Mesenchymal stem cell (in vitro differentiated cells and primary cell): ENCODE measurements around the gene B4GALT3. TPM values are rescaled to one million over a fixed set of nuclear protein-coding genes. Genes with fewer than 3 reads are reported as not detected.

ENCODE experiments used
- DNase-seq: peaks from one replicate; pipeline ENCODE4 v3.0.0-alpha.2; 2013
- H2AFZ ChIP-seq: one replicate; pipeline ENCODE4 v1.6.1; 2013; ENCODE audit warnings: low read depth, mild to moderate bottlenecking, control low read depth, inconsistent platforms, low read length, moderate library complexity
- H2AK5ac ChIP-seq: 2 replicates; pipeline ENCODE4 v1.6.1; 2013; ENCODE audit warnings: low read length, moderate library complexity, mild to moderate bottlenecking, inconsistent platforms; ENCODE audit not compliant: severe bottlenecking
- H2BK120ac ChIP-seq: one replicate; pipeline ENCODE4 v1.6.1; 2013; ENCODE audit warnings: low read depth, mild to moderate bottlenecking, inconsistent platforms, low read length, moderate library complexity
- H2BK12ac ChIP-seq, 2 experiments: one replicate each; pipeline ENCODE4 v1.6.1; 2013; ENCODE audit warnings: inconsistent platforms in 2 of 2, low read length in 2 of 2, mild to moderate bottlenecking in 2 of 2, moderate library complexity in 2 of 2, control low read depth in 1 of 2
- H2BK15ac ChIP-seq: one replicate; pipeline ENCODE4 v1.6.1; 2013; ENCODE audit warnings: mild to moderate bottlenecking, low read depth, inconsistent platforms; ENCODE audit not compliant: poor library complexity, severe bottlenecking
- H2BK5ac ChIP-seq: 2 replicates; pipeline ENCODE4 v1.6.1; 2013; ENCODE audit warnings: low read depth, mild to moderate bottlenecking, low read length, control low read depth, inconsistent platforms; ENCODE audit not compliant: poor library complexity, severe bottlenecking
- H3K14ac ChIP-seq, 2 experiments: one replicate each; pipeline ENCODE4 v1.6.1; 2013; ENCODE audit warnings: inconsistent platforms in 2 of 2, low read length in 2 of 2, control low read depth in 1 of 2, mild to moderate bottlenecking in 1 of 2, moderate library complexity in 1 of 2
- H3K18ac ChIP-seq, 2 experiments: one replicate each; pipeline ENCODE4 v1.6.1; 2013; ENCODE audit warnings: inconsistent platforms in 2 of 2, low read length in 2 of 2, control low read depth in 1 of 2, low read depth in 1 of 2, mild to moderate bottlenecking in 1 of 2
- H3K23ac ChIP-seq, 2 experiments: one replicate each; pipeline ENCODE4 v1.6.1; 2013; ENCODE audit warnings: inconsistent platforms in 2 of 2, low read length in 2 of 2, mild to moderate bottlenecking in 2 of 2, moderate library complexity in 2 of 2, control low read depth in 1 of 2
- H3K27ac ChIP-seq: 2 replicates; pipeline ENCODE4 v1.5.1; 2013; ENCODE audit warnings: mild to moderate bottlenecking, moderate library complexity, low read length, control low read depth, inconsistent platforms; ENCODE audit not compliant: poor library complexity, severe bottlenecking
- H3K27me3 ChIP-seq, 2 experiments: 2 replicates each; pipeline versions ENCODE4 v1.6.1 to v1.7.0; 2013; ENCODE audit warnings: low read length in 2 of 2, mild to moderate bottlenecking in 2 of 2, moderate library complexity in 2 of 2, control low read depth in 1 of 2, inconsistent platforms in 1 of 2; ENCODE audit not compliant: control insufficient read depth in 1 of 2, insufficient read depth in 1 of 2
- H3K36me3 ChIP-seq, 2 experiments: 2 replicates each; pipeline versions ENCODE4 v1.6.1 to v1.7.0; 2013; ENCODE audit warnings: low read length in 2 of 2, control low read depth in 1 of 2, inconsistent platforms in 1 of 2, low read depth in 1 of 2, mild to moderate bottlenecking in 1 of 2; ENCODE audit not compliant: insufficient read depth in 2 of 2, control insufficient read depth in 1 of 2
- H3K4ac ChIP-seq, 2 experiments: one replicate each; pipeline ENCODE4 v1.6.1; 2013; ENCODE audit warnings: inconsistent platforms in 2 of 2, low read length in 2 of 2, mild to moderate bottlenecking in 2 of 2, moderate library complexity in 2 of 2, control low read depth in 1 of 2, low read depth in 1 of 2
- H3K4me1 ChIP-seq: 2 replicates; pipeline ENCODE4 v1.6.1; 2013; ENCODE audit warnings: low read depth, low read length, control low read depth; ENCODE audit not compliant: control insufficient read depth, insufficient read depth
- H3K4me2 ChIP-seq: 2 replicates; pipeline ENCODE4 v1.6.1; 2013; ENCODE audit warnings: low read length, mild to moderate bottlenecking, inconsistent platforms; ENCODE audit not compliant: poor library complexity, severe bottlenecking
- H3K4me3 ChIP-seq, 2 experiments: 2 replicates each; pipeline versions ENCODE4 v1.5.1 to v1.7.0; 2013; ENCODE audit warnings: low read length in 2 of 2, mild to moderate bottlenecking in 2 of 2, control low read depth in 1 of 2, low read depth in 1 of 2; ENCODE audit not compliant: insufficient read depth in 1 of 2
- H3K79me1 ChIP-seq: replicated peaks from 2 replicates; pipeline ENCODE4 v1.6.1; 2013; ENCODE audit warnings: mild to moderate bottlenecking, control low read depth, low read length, inconsistent platforms; ENCODE audit not compliant: poor library complexity, severe bottlenecking
- H3K9ac ChIP-seq: 2 replicates; pipeline ENCODE4 v1.7.0; 2013; ENCODE audit warnings: mild to moderate bottlenecking, low read length, moderate library complexity
- H3K9me3 ChIP-seq: 2 replicates; pipeline ENCODE4 v1.7.0; 2013; ENCODE audit warnings: mild to moderate bottlenecking, low read length; ENCODE audit not compliant: control insufficient read depth
- H4K8ac ChIP-seq: one replicate; pipeline ENCODE4 v1.6.1; 2013; ENCODE audit warnings: inconsistent platforms, mild to moderate bottlenecking, low read length, moderate library complexity
- H4K91ac ChIP-seq: one replicate; pipeline ENCODE4 v1.6.1; 2013; ENCODE audit warnings: mild to moderate bottlenecking, low read length, inconsistent platforms
- WGBS: methylation state at CpG from one replicate; pipeline ENCODE4 v1.1.7; 2013; ENCODE audit warnings: mixed read lengths; 5-methylcytosine and 5-hydroxymethylcytosine counted together
- small RNA-seq: library from polyadenylated mRNA; stranded (forward); fragments of <200 nt; extraction: miRNeasy Mini kit (QIAGEN cat#:217004); gene quantifications from one replicate; pipeline ENCODE3, GENCODE V24; 2013; ENCODE audit warnings: low read depth

Gene B4GALT3

DNA sequence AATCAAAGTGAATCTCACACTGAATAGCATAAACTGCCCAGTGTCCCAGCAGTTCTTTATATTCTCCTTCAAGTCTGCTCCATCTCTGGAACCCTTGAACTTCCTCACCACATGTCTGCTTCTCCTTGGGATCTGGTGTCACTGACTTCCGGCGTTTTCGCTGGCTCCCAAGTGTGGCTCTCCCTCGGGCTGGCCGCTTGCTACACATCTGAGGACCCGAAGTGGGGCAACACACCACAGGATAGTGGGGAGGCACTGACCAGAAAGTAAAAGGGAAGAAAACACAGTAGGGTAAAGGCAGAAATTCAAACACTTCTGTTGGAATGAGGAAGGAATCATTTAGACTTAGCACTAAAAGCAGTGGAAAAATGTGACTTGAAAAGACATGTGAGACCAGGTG, 54.3 kb downstream of the B4GALT3 start:
- H3K9me3 ChIP-seq: no peaks in the 10 kb centered on the region
- no peaks in the 10 kb centered on the region for H3K27me3 ChIP-seq
- H3K36me3 ChIP-seq: peaks cover 47 to 79% of the 10 kb centered on the region in 2 experiments
- H2BK15ac ChIP-seq: no peak overlapping the region
- WGBS: 94% methylated on average over 6 of the region's 6 CpGs
- no peak for DNase-seq
- H2AK5ac ChIP-seq: no peak overlapping the region
- peaks cover 15% of the 10 kb centered on the region for H3K4me1 ChIP-seq
- no peak overlapping the region for H2BK120ac ChIP-seq
- no peak overlapping the region for H3K4me2 ChIP-seq
- no peak overlapping the region for H3K4me3 ChIP-seq
- H2BK12ac ChIP-seq: no peak overlapping the region
- no peak overlapping the region for H3K4ac ChIP-seq
- no peak overlapping the region for H4K91ac ChIP-seq
- H3K18ac ChIP-seq: no peak overlapping the region
- no peak overlapping the region for H3K14ac ChIP-seq
- no peak overlapping the region for H3K23ac ChIP-seq
- no peak overlapping the region for H2BK5ac ChIP-seq
- H2AFZ ChIP-seq: no peak overlapping the region
- H4K8ac ChIP-seq: no peak overlapping the region
- peaks cover 27% of the 10 kb centered on the region for H3K79me1 ChIP-seq
- no peak overlapping the region for H3K9ac ChIP-seq
- no peak overlapping the region for H3K27ac ChIP-seq

DNA sequence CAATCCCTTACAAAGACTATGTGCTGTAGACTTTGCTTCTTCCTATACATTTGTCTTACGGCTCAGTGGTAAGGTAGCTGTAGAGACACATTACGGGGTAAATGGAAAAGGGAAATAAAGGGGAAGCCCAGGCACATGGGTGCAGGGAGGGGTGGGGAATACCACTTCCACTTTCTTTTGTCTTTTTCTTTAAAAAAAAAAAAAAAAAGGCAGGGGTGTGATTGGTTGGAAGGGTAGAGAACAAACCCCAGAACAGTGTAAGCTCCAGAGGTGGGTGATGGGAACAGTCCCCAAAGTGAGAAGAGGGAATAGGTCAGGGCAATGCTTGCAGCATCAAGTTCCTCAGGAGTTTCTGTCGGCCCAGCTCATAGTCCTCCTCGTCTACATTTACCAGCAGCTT, 55.5 kb downstream of the B4GALT3 start:
- Histone ChIP-seq H3K79me1 (peaks cover 26% of the 10 kb centered on the region), H3K4me3 (no peak overlapping the region), H2BK15ac (no peak overlapping the region), H2AFZ (no peak overlapping the region), H3K18ac (no peak overlapping the region), H3K9ac (no peak overlapping the region), H2BK12ac (no peak overlapping the region), H2BK120ac (no peak overlapping the region), H3K27ac (no peak overlapping the region), H3K9me3 (no peaks in the 10 kb centered on the region), H3K4me1 (peaks cover 17% of the 10 kb centered on the region), H3K27me3 (no peaks in the 10 kb centered on the region), H2AK5ac (no peak overlapping the region), H2BK5ac (no peak overlapping the region), H4K91ac (no peak overlapping the region), H3K36me3 (peaks cover 47 to 67% of the 10 kb centered on the region in 2 experiments), H3K14ac (no peak overlapping the region), H3K23ac (no peak overlapping the region), H4K8ac (no peak overlapping the region), H3K4me2 (no peak overlapping the region), H3K4ac (no peak overlapping the region)
- over 99% methylated on average over 3 of the region's 4 CpGs for WGBS
- DNase-seq: no peak

Small RNA genes within 50 kb of the gene (small RNA-seq; reads per million reads assigned to genes)
- gene RF01225: not detected
